Epithelial cell of esophagus (primary cell): ENCODE measurements around the gene IL10RB.
"Not testable (repeated sequence)": the region's sequence is repeated elsewhere in the genome, so short reads cannot be mapped to it uniquely, and the experiment has no call there.

Experiments used
- DNase-seq: peaks from one replicate; pipeline ENCODE4 v3.0.0; 2010; ENCODE audit warnings: low read depth
- H3K4me3 ChIP-seq: 2 replicates; pipeline ENCODE4 v1.5.1; 2011; ENCODE audit warnings: mild to moderate bottlenecking, low read length, control low read depth
- CTCF ChIP-seq: IDR thresholded peaks from 2 replicates; pipeline ENCODE4 v1.5.1; 2011; ENCODE audit warnings: low read depth, mild to moderate bottlenecking, low read length, control low read depth, inconsistent platforms; ENCODE audit not compliant: insufficient read depth; ENCODE audit errors: missing control alignments

The IL10RB gene

DNA sequence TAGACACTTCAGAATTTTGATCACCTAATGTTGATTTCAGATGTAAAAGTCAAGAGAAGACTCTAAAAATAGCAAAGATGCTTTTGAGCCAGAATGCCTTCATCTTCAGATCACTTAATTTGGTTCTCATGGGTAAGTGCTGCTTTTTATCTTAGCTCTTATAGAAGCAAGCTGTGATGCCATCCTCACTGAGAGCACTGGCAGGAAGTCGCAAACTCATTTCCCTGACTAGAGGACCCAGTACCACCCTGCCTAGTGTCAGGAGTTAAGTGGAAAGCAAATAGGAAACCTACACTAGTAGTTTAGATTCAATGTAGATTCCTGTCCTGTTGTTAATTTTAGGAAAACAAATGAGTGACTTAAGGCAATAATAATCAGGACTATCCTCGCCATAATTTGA lies 24.3 kb upstream of the IL10RB start:
- H3K4me3 ChIP-seq: no peak overlapping the region
- TF ChIP-seq CTCF: no peak
- DNase-seq: no peak

DNA sequence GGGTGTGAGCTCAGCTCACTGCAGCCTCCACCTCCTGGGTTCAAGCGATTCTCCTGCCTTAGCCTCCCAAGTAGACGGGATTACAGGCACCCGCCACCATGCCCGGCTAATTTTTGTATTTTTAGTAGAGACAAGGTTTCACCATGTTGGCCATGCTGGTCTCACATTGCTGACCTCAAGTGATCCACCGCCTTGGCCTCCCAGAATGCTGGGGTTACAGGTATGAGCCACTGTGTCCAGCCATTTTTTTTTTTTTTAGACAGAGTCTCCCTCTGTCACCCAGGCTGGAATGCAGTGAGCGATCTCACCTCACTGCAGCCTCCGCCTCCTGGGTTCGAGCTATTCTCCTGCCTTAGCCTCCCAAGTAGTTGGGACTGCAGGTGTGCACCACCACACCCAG lies 23.3 kb upstream of the IL10RB start:
- H3K4me3 ChIP-seq, DNase-seq: not testable (repeated sequence)

DNA sequence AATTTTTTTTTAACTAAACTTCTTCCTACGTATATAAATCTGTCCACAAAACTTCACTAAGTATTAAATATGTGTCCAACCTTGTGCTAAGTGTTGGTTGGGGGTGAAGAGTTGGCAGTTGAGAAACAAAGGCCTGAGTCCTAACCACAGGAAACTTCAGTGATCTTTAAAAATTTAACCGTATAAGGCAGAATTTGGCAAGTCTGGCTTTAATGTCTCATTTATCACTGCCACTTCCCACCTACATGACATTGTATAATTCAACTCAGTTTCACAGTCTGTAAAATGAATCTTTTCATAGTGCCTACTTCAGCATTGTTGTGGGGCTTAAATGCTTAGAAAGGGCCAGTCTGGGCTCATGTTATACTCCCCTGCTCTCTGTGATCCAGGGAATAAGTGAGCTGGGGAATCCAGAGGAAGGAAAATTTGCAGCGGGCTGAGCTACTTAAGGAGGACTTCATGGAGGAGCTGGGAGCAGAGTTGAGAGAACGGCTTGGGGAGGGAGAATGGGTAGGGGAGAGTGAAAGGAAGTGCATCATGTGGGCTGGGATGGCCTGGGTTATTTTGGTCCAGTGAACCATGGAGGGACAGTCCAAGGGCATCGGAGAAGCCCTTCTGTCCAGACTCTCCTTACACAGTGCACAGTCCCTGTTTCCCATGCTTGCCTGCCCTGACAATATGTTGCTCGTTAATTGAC lies 21.9 kb upstream of the IL10RB start:
- no peak for DNase-seq
- H3K4me3 ChIP-seq: no peak overlapping the region
- TF ChIP-seq CTCF: no peak

DNA sequence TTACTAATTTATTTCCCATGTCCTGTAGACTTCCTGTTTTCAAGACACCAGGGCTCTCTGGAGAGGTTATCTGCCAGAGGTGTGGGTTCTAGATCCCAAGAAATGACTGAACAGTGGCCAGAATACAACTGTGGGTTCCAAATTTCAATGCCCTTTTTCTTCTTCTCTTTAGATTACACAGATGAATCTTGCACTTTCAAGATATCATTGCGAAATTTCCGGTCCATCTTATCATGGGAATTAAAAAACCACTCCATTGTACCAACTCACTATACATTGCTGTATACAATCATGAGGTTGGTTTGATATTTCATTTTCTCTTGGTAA lies 21.4 kb upstream of the IL10RB start:
- no peak overlapping the region for H3K4me3 ChIP-seq
- DNase-seq: no peak
- TF ChIP-seq CTCF: no peak

DNA sequence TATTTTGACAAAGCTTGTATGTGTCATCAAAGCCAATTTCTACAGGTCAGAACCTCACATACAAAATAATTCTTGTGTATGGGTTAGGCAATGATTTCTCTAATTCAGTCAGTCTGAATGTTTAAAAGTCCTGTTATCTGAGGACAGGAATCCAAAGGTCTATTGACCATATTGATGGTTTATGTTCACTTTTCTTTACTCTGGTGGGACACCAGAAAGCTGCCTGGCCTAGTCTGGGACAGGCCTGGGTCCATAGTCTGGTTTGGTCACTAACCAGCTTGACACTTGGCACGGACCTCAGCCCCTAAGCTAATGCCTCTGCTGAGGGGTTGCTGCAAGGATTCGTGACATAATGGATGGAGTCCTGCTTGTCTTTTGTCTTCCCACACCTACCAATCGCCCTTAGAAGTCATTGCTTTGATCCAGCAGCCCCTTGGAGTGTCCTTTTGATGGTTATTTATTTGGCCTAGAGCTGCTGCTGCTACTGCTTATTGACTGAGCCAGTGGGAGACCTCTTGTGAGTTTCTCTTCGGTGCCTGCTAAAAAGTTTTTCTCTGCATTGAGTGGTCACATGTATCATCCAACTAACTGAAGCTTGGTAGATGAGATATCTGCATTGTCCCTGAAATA lies 20.8 kb upstream of the IL10RB start:
- TF ChIP-seq CTCF: no peak
- H3K4me3 ChIP-seq: no peak overlapping the region
- DNase-seq: no peak

- TF ChIP-seq CTCF: no peak
- no peak for DNase-seq
- H3K4me3 ChIP-seq: no peak overlapping the region
Measured at GRCh38 chr21:33246506-33246905, 19.7 kb upstream of the IL10RB start.

- TF ChIP-seq CTCF: no peak
- H3K4me3 ChIP-seq: no peak overlapping the region
- no peak for DNase-seq
Measured at GRCh38 chr21:33246963-33247362, 19.2 kb upstream of the IL10RB start.
